HAP-1 (cell line): ENCODE data around the gene CALML6.

Source experiments
- DNase-seq, 2 experiments: peaks; one replicate each; pipeline ENCODE4 v3.0.0-alpha.2; 2016 to 2020; ENCODE audit warnings: low spot score in 2 of 2
- H3K27me3 ChIP-seq: fragments of 250-450 bp; sonication (Bioruptor Pico); 2 replicates; pipeline ENCODE4 v1.5.1; 2020; ENCODE audit warnings: low read depth, mild to moderate bottlenecking, moderate library complexity
- H3K36me3 ChIP-seq: fragments of 250-450 bp; sonication (Bioruptor Pico); replicated peaks from 2 replicates; pipeline ENCODE4 v1.5.1; 2020; ENCODE audit warnings: mild to moderate bottlenecking
- H3K4me1 ChIP-seq: fragments of 250-450 bp; sonication (Bioruptor Pico); 2 replicates; pipeline ENCODE4 v1.5.1; 2020; ENCODE audit warnings: mild to moderate bottlenecking
- H3K4me3 ChIP-seq: fragments of 250-450 bp; sonication (Bioruptor Pico); 2 replicates; pipeline ENCODE4 v1.5.1; 2020; ENCODE audit warnings: mild to moderate bottlenecking, moderate library complexity
- H3K9me3 ChIP-seq: fragments of 250-450 bp; sonication (Bioruptor Pico); 2 replicates; pipeline ENCODE4 v1.5.1; 2020; ENCODE audit warnings: mild to moderate bottlenecking, moderate library complexity
- in situ Hi-C: fragments of 300-500 bp; cut with MboI; formaldehyde crosslinking; loops from 3 replicates; pipeline ENCODE4 v1.14.3; 2020; ENCODE audit warnings: low sequenced_read_pairs, inconsistent platforms, mixed read lengths

The CALML6 gene

GRCh38 chr1:1920608-1921458, 5.8 kb downstream of the CALML6 start:
- no peaks in the 10 kb centered on the region for H3K27me3 ChIP-seq
- DNase-seq: no peak
- peaks cover 11% of the 10 kb centered on the region for H3K4me1 ChIP-seq
- in situ Hi-C loops: no loop called here
- H3K36me3 ChIP-seq: no peaks in the 10 kb centered on the region
- H3K4me3 ChIP-seq: no peak overlapping the region
- H3K9me3 ChIP-seq: no peaks in the 10 kb centered on the region

GRCh38 chr1:1921459-1921862, 6.4 kb downstream of the CALML6 start:
- in situ Hi-C loops: no loop called here
- H3K27me3 ChIP-seq: no peaks in the 10 kb centered on the region
- H3K4me3 ChIP-seq: no peak overlapping the region
- no peak for DNase-seq
- no peaks in the 10 kb centered on the region for H3K36me3 ChIP-seq
- no peaks in the 10 kb centered on the region for H3K9me3 ChIP-seq
- H3K4me1 ChIP-seq: peaks cover 11% of the 10 kb centered on the region

GRCh38 chr1:1921901-1922701, 7.0 kb downstream of the CALML6 start:
- in situ Hi-C loops: no loop called here
- DNase-seq: no peak
- Histone ChIP-seq H3K36me3 (no peaks in the 10 kb centered on the region), H3K4me1 (peaks cover 11% of the 10 kb centered on the region), H3K27me3 (no peaks in the 10 kb centered on the region), H3K9me3 (no peaks in the 10 kb centered on the region), H3K4me3 (no peak overlapping the region)

DNA sequence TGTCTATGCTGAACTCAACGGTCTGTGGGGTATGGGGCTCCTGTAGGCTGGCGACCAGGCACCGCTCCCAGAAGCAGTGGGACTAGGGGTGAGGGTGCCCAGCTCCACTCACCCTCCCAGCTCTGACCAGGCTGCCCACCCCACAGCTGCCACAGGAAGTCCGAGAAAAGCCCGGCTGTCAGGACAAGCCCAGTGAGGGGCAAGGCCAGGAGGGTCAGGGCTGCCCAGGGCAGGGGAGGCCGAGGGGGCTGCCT, 7.6 kb downstream of the CALML6 start:
- DNase-seq: no peak
- no peaks in the 10 kb centered on the region for H3K27me3 ChIP-seq
- peaks cover 11% of the 10 kb centered on the region for H3K4me1 ChIP-seq
- in situ Hi-C loops: no loop called here
- no peaks in the 10 kb centered on the region for H3K36me3 ChIP-seq
- no peak overlapping the region for H3K4me3 ChIP-seq
- H3K9me3 ChIP-seq: no peaks in the 10 kb centered on the region

DNA sequence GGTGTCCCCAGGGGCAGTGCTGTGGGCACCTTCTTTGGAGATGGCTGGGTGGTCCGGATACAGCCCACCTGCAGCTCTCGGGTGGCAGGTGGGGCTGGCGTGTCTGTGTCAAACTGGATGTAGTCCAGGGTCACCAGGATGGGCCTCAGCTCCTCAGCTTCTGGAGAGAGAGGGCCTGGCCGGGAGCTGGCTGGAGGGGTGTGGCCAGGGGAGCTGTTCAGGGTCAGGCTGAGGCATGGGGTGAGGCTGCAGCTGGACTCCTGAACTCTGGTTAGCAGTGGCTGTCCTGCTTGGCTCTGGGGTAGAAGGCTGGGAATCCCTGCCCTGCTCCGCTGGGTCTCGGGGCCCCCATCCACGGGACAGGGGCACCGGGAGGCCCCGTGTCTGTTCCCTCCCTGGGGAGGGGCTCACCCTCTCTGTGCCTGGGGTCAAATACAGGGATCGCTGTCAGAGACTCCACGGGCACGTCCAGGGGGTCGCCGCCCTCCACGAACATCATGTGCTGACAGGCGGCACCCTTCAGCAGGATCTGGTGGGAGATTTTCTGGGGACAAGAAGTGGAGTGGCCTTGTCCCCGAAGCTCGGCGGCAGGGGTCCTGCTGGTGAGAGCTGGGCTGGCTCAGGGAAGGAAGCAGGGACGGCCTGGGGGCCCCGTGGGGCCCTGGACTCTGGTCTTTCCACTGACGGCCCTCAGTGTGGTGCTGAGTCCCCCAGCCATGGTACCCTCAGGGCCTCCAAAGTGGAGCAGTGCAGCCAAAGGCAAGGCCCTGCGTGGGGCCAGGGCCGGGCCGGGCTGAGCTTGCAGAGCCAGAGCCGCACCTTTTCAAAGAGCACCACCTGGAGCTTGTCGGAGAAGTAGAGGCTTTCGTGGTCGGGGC, 8.1 kb downstream of the CALML6 start:
- no peaks in the 10 kb centered on the region for H3K9me3 ChIP-seq
- H3K4me1 ChIP-seq: peaks cover 10% of the 10 kb centered on the region
- no peaks in the 10 kb centered on the region for H3K27me3 ChIP-seq
- no peak for DNase-seq
- in situ Hi-C loops: no loop called here
- H3K36me3 ChIP-seq: no peaks in the 10 kb centered on the region
- H3K4me3 ChIP-seq: no peak overlapping the region

DNA sequence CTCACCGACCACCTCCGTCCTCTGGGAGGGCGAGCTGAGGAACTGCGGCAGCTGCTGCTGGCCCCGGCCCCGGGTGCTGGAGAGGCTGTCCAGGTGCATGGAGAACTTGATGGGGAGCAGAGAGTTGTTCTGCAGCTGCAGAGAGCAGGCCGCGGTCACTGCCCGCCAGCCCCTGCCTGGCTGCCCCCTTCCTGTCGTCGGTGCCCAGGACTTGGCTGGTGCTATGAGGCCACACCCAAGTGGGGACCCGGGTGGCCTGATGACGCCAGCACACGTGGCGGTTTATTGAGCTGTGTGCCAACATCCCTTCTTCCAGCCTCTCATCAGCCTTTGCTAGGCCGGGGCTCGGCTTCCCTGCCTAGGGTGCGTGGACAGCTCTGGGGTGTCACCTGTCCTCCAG, 9.3 kb downstream of the CALML6 start:
- Histone ChIP-seq H3K4me1 (peaks cover 4% of the 10 kb centered on the region), H3K9me3 (no peaks in the 10 kb centered on the region), H3K36me3 (no peaks in the 10 kb centered on the region), H3K27me3 (no peaks in the 10 kb centered on the region), H3K4me3 (no peak overlapping the region)
- in situ Hi-C loops: no loop called here
- DNase-seq: no peak

DNA sequence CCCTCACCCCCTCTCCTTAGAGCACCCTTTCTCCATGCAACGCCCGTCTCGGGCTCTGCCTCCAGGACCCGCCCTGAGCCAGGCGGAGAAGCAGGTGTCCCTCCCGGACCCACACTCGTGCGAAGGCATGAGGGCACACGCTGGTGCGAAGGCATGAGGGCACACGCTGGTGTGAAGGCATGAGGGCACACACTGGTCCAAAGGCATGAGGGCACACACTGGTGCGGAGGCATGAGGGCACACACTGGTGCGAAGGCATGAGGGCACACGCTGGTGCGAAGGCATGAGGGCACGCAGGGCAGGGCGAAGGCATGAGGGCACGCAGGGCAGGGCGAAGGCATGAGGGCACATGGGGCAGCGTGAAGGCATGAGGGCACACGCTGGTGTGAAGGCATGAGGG, 9.8 kb downstream of the CALML6 start:
- Histone ChIP-seq H3K9me3 (no peaks in the 10 kb centered on the region), H3K4me1 (peaks cover under 1% of the 10 kb centered on the region), H3K36me3 (no peaks in the 10 kb centered on the region), H3K4me3 (no peak overlapping the region), H3K27me3 (no peaks in the 10 kb centered on the region)
- in situ Hi-C loops: no loop called here
- DNase-seq: no peak

- no peak overlapping the region for H3K4me3 ChIP-seq
- no peaks in the 10 kb centered on the region for H3K4me1 ChIP-seq
- DNase-seq: no peak
- H3K36me3 ChIP-seq: no peaks in the 10 kb centered on the region
- no peaks in the 10 kb centered on the region for H3K9me3 ChIP-seq
- no peaks in the 10 kb centered on the region for H3K27me3 ChIP-seq
- in situ Hi-C loops: no loop called here
Observed at GRCh38 chr1:1925437-1926345, 10.6 kb downstream of the CALML6 start.

GRCh38 chr1:1926346-1926811, 11.3 kb downstream of the CALML6 start:
- in situ Hi-C loops: no loop called here
- H3K4me3 ChIP-seq: no peak overlapping the region
- DNase-seq: no peak
- no peaks in the 10 kb centered on the region for H3K27me3 ChIP-seq
- no peaks in the 10 kb centered on the region for H3K4me1 ChIP-seq
- no peaks in the 10 kb centered on the region for H3K36me3 ChIP-seq
- H3K9me3 ChIP-seq: no peaks in the 10 kb centered on the region

- in situ Hi-C loops: no loop called here
- Histone ChIP-seq H3K27me3 (no peaks in the 10 kb centered on the region), H3K4me3 (no peak overlapping the region), H3K9me3 (no peaks in the 10 kb centered on the region), H3K36me3 (no peaks in the 10 kb centered on the region), H3K4me1 (no peaks in the 10 kb centered on the region)
- no peak for DNase-seq
Observed at GRCh38 chr1:1926886-1927660, 12.0 kb downstream of the CALML6 start.

DNA sequence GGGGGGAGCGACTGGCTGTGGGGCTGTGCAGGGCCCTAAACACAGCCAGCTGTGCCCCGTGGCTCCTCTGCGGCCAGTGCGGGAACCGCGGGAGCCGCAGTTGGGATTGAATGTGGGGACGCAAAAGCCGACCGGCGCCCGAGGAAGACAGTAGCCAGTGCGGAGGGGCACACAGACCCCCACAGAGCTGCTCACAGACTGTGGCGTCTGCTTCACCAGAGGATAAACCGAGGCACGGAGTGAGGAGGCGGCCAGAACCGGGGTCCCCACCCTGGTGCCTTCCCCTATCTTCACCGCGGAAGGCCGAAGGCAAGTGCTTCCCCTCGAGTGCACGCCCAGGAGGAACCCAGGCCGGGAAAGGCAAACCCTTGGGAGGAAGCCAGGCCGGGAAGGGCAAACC, 12.7 kb downstream of the CALML6 start:
- no peaks in the 10 kb centered on the region for H3K4me1 ChIP-seq
- H3K9me3 ChIP-seq: no peaks in the 10 kb centered on the region
- no peaks in the 10 kb centered on the region for H3K36me3 ChIP-seq
- in situ Hi-C loops: no loop called here
- no peak overlapping the region for H3K4me3 ChIP-seq
- no peaks in the 10 kb centered on the region for H3K27me3 ChIP-seq
- DNase-seq: no peak

GRCh38 chr1:1928231-1929101, 13.4 kb downstream of the CALML6 start:
- Histone ChIP-seq H3K9me3 (no peaks in the 10 kb centered on the region), H3K36me3 (no peaks in the 10 kb centered on the region), H3K27me3 (no peaks in the 10 kb centered on the region), H3K4me1 (no peaks in the 10 kb centered on the region), H3K4me3 (no peak overlapping the region)
- in situ Hi-C loops: no loop called here
- no peak for DNase-seq
